K562 (cell line): ENCODE measurements around the gene TTC23L. TPM values are rescaled to one million over a fixed set of nuclear protein-coding genes. Genes with fewer than 3 reads are reported as not detected.

Source experiments
- RBM14 ChIP-seq: fragments of 200-400 bp; formaldehyde crosslinking; IDR thresholded peaks from 2 replicates; pipeline ENCODE4 v1.6.1; 2018; ENCODE audit warnings: low read depth, mild to moderate bottlenecking, low read length, moderate library complexity, borderline replicate concordance; ENCODE audit not compliant: insufficient read depth
- TAL1 ChIP-seq: fragments of 450-650 bp; IDR thresholded peaks from 2 replicates; pipeline ENCODE4 v1.6.1; 2016; ENCODE audit warnings: mild to moderate bottlenecking
- XRCC5 ChIP-seq: fragments of 200-400 bp; formaldehyde crosslinking; IDR thresholded peaks from 2 replicates; pipeline ENCODE4 v1.6.1; 2017; ENCODE audit warnings: low read depth, mild to moderate bottlenecking, low read length
- ZNF316 ChIP-seq: fragments of 450-650 bp; IDR thresholded peaks from 2 replicates; pipeline ENCODE4 v1.6.1; 2016
- ZNF696 ChIP-seq: fragments of 250-450 bp; sonication (Bioruptor Pico); conservative IDR thresholded peaks from 2 replicates; pipeline ENCODE4 v1.4.0; 2020; ENCODE audit warnings: mild to moderate bottlenecking, moderate library complexity
- polyA plus RNA-seq, 8 experiments: library from polyadenylated mRNA; depleted of rRNA in 4 of 8; stranded (reverse) in 5 of 8; unstranded in 3 of 8; fragments of >200 nt; fragmentation: Nextera tagmentation in 2 of 8; fragmentation: Illumina TruSeq in 1 of 8; extraction: Ambion mirVana in 2 of 8; extraction: Trizol in 1 of 8; gene quantifications; 2 replicates each; pipeline versions ENCODE4 v1.2.1 to v1.2.3, GENCODE V29; 2011 to 2014; ENCODE audit warnings: inconsistent platforms in 1 of 8, missing spikeins in 1 of 8
- total RNA-seq, 7 experiments: library from RNA; depleted of rRNA in 6 of 7; stranded (reverse); fragments of >200 nt in 6 of 7; fragmentation: Illumina TruSeq in 2 of 7; extraction: Trizol in 2 of 7; gene quantifications; 2 replicates each; pipeline versions ENCODE4 v1.2.1 to v1.2.3, GENCODE V29; 2011 to 2021; ENCODE audit warnings: low replicate concordance in 1 of 7
- TF ChIP-seq, protein P1 (sequence below): IDR thresholded peaks from 2 replicates; pipeline ENCODE4 v1.6.1; 2011; ENCODE audit not compliant: insufficient read length; ENCODE audit errors: extremely low read depth
- TF ChIP-seq, protein P2 (sequence below): IDR thresholded peaks from 3 replicates; pipeline ENCODE4 v1.6.1; 2011; ENCODE audit warnings: borderline replicate concordance, mild to moderate bottlenecking; ENCODE audit not compliant: insufficient read length, insufficient read depth
- TF ChIP-seq, protein P3 (sequence below): fragments of 250-450 bp; sonication (Bioruptor Pico); IDR thresholded peaks from 2 replicates; pipeline ENCODE4 v1.5.0; 2021
- TF ChIP-seq, protein P4 (sequence below), 2 experiments: fragments of 450-650 bp; IDR thresholded peaks; 2 replicates each; pipeline ENCODE4 v1.6.1; 2018; ENCODE audit warnings: mild to moderate bottlenecking in 2 of 2, low read depth in 1 of 2; ENCODE audit not compliant: partially characterized antibody in 2 of 2
- TF ChIP-seq, protein P5 (sequence below): fragments of 450-650 bp; IDR thresholded peaks from 2 replicates; pipeline ENCODE4 v1.6.1; 2016; ENCODE audit warnings: low read depth

The TTC23L gene
- total and polyA plus RNA-seq, 9 of the 15 experiments (the other 6 are each of a cell fraction or from before 2014, with no cell fraction given) = 0.03 to 0.32 (median 0.14) TPM; not detected in 2

DNA sequence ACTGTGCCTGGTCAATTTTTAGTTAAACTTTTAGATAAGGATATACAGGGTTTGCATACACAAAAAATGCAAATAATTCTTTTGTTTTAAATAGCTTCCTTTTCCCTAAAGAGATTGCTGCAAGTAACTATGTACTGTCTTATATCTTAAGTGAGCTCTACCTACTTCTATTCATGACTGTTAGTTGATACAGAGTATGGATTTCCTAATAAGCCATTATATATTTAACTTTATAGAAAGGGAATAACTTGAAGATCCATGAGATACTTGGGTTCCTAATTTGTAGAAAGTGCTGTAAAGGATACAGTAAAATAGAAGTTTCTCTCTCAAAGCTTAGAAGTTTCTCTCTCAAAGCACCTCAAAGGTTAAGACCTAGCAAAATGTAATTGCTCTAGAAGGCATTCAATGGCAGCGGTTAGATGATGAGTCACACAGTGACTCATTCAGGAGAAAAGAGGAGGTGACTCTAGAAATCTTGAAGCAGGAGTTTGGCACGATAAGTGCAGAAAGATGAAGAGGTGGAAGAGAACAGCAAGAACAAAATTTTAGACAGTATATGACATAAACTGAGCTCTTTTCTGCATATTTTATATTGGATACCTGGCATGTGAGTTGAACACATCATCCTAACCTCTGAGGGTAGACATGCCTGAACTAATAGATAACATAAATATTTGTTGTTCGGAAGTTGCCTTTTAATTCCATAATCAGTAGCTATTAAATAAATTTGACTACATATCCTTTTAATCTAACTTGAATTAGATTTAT is 84.9 kb downstream of the TTC23L start (continued):
- TF ChIP-seq, protein P1, sequence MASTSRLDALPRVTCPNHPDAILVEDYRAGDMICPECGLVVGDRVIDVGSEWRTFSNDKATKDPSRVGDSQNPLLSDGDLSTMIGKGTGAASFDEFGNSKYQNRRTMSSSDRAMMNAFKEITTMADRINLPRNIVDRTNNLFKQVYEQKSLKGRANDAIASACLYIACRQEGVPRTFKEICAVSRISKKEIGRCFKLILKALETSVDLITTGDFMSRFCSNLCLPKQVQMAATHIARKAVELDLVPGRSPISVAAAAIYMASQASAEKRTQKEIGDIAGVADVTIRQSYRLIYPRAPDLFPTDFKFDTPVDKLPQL = no peak
- no peak for TF ChIP-seq ZNF696 (CRISPR knock-in tag)
- TF ChIP-seq TAL1 = peak; percentile 62
- peak; percentile 87 for TF ChIP-seq ZNF316
- TF ChIP-seq XRCC5 = no peak
- TF ChIP-seq, protein P2, sequence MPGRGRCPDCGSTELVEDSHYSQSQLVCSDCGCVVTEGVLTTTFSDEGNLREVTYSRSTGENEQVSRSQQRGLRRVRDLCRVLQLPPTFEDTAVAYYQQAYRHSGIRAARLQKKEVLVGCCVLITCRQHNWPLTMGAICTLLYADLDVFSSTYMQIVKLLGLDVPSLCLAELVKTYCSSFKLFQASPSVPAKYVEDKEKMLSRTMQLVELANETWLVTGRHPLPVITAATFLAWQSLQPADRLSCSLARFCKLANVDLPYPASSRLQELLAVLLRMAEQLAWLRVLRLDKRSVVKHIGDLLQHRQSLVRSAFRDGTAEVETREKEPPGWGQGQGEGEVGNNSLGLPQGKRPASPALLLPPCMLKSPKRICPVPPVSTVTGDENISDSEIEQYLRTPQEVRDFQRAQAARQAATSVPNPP = no peak
- TF ChIP-seq RBM14 = no peak
- TF ChIP-seq, protein P3, sequence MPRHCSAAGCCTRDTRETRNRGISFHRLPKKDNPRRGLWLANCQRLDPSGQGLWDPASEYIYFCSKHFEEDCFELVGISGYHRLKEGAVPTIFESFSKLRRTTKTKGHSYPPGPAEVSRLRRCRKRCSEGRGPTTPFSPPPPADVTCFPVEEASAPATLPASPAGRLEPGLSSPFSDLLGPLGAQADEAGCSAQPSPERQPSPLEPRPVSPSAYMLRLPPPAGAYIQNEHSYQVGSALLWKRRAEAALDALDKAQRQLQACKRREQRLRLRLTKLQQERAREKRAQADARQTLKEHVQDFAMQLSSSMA (CRISPR knock-in tag) = no peak
- TF ChIP-seq, protein P4, sequence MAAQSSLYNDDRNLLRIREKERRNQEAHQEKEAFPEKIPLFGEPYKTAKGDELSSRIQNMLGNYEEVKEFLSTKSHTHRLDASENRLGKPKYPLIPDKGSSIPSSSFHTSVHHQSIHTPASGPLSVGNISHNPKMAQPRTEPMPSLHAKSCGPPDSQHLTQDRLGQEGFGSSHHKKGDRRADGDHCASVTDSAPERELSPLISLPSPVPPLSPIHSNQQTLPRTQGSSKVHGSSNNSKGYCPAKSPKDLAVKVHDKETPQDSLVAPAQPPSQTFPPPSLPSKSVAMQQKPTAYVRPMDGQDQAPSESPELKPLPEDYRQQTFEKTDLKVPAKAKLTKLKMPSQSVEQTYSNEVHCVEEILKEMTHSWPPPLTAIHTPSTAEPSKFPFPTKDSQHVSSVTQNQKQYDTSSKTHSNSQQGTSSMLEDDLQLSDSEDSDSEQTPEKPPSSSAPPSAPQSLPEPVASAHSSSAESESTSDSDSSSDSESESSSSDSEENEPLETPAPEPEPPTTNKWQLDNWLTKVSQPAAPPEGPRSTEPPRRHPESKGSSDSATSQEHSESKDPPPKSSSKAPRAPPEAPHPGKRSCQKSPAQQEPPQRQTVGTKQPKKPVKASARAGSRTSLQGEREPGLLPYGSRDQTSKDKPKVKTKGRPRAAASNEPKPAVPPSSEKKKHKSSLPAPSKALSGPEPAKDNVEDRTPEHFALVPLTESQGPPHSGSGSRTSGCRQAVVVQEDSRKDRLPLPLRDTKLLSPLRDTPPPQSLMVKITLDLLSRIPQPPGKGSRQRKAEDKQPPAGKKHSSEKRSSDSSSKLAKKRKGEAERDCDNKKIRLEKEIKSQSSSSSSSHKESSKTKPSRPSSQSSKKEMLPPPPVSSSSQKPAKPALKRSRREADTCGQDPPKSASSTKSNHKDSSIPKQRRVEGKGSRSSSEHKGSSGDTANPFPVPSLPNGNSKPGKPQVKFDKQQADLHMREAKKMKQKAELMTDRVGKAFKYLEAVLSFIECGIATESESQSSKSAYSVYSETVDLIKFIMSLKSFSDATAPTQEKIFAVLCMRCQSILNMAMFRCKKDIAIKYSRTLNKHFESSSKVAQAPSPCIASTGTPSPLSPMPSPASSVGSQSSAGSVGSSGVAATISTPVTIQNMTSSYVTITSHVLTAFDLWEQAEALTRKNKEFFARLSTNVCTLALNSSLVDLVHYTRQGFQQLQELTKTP (IDR thresholded peaks at IDR 0.05; ENCODE audit: low read depth in 1 of 2, partially characterized antibody in 2 of 2) = peak in 1 of 2 experiments; percentile 79
- TF ChIP-seq, protein P5, sequence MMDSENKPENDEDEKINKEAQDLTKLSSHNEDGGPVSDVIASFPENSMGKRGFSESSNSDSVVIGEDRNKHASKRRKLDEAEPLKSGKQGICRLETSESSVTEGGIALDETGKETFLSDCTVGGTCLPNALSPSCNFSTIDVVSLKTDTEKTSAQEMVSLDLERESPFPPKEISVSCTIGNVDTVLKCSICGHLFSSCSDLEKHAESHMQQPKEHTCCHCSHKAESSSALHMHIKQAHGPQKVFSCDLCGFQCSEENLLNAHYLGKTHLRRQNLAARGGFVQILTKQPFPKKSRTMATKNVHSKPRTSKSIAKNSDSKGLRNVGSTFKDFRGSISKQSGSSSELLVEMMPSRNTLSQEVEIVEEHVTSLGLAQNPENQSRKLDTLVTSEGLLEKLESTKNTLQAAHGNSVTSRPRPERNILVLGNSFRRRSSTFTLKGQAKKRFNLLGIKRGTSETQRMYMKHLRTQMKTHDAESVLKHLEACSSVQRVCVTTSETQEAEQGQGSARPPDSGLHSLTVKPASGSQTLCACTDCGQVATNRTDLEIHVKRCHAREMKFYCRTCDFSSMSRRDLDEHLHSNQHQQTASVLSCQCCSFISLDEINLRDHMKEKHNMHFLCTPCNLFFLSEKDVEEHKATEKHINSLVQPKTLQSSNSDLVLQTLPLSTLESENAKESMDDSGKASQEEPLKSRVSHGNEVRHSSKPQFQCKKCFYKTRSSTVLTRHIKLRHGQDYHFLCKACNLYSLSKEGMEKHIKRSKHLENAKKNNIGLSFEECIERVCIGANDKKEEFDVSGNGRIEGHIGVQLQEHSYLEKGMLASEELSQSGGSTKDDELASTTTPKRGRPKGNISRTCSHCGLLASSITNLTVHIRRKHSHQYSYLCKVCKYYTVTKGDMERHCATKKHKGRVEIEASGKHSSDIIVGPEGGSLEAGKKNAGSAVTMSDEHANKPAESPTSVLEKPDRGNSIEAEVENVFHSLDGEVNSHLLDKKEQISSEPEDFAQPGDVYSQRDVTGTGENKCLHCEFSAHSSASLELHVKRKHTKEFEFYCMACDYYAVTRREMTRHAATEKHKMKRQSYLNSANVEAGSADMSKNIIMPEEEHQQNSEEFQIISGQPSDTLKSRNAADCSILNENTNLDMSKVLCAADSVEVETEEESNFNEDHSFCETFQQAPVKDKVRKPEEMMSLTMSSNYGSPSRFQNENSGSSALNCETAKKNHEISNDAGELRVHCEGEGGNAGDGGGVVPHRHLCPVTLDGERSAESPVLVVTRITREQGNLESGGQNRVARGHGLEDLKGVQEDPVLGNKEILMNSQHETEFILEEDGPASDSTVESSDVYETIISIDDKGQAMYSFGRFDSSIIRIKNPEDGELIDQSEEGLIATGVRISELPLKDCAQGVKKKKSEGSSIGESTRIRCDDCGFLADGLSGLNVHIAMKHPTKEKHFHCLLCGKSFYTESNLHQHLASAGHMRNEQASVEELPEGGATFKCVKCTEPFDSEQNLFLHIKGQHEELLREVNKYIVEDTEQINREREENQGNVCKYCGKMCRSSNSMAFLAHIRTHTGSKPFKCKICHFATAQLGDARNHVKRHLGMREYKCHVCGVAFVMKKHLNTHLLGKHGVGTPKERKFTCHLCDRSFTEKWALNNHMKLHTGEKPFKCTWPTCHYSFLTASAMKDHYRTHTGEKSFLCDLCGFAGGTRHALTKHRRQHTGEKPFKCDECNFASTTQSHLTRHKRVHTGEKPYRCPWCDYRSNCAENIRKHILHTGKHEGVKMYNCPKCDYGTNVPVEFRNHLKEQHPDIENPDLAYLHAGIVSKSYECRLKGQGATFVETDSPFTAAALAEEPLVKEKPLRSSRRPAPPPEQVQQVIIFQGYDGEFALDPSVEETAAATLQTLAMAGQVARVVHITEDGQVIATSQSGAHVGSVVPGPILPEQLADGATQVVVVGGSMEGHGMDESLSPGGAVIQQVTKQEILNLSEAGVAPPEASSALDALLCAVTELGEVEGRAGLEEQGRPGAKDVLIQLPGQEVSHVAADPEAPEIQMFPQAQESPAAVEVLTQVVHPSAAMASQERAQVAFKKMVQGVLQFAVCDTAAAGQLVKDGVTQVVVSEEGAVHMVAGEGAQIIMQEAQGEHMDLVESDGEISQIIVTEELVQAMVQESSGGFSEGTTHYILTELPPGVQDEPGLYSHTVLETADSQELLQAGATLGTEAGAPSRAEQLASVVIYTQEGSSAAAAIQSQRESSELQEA = no peak
